Measurements from ENCODE around the gene TEKT1.

DNA sequence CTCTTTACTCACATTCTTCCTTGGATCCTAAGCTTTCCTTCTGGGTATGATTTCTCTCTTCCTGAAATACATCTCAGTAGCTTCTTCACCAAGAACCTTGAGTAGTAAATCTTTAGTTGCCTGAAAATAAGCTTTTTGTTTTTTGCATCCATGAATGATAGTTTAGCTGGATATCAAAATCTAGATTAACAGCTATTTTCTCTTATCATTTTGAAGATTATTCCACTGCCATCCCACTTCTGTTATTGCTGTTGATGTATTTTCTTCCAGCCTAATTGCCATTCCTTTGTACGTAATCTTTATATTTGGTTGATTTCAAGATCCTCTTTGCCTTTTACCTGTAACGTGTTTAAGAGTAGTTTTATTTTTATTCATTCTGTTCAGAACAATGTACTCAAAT is 63.1 kb downstream of the TEKT1 start:
- no peak for TF ChIP-seq ELF1 (tag; IDR thresholded peaks at IDR 0.05)
- TF ChIP-seq BACH1 (tag; IDR thresholded peaks at IDR 0.05) = no peak
- no peak for TF ChIP-seq EP300 (IDR thresholded peaks at IDR 0.05; ENCODE audit: low read length)
- no peak for TF ChIP-seq SIX5 (IDR thresholded peaks at IDR 0.05; ENCODE audit: borderline replicate concordance in 1 of 2, insufficient read depth in 1 of 2, low read depth in 1 of 2, low read length in 2 of 2)
- TF ChIP-seq, protein P1, sequence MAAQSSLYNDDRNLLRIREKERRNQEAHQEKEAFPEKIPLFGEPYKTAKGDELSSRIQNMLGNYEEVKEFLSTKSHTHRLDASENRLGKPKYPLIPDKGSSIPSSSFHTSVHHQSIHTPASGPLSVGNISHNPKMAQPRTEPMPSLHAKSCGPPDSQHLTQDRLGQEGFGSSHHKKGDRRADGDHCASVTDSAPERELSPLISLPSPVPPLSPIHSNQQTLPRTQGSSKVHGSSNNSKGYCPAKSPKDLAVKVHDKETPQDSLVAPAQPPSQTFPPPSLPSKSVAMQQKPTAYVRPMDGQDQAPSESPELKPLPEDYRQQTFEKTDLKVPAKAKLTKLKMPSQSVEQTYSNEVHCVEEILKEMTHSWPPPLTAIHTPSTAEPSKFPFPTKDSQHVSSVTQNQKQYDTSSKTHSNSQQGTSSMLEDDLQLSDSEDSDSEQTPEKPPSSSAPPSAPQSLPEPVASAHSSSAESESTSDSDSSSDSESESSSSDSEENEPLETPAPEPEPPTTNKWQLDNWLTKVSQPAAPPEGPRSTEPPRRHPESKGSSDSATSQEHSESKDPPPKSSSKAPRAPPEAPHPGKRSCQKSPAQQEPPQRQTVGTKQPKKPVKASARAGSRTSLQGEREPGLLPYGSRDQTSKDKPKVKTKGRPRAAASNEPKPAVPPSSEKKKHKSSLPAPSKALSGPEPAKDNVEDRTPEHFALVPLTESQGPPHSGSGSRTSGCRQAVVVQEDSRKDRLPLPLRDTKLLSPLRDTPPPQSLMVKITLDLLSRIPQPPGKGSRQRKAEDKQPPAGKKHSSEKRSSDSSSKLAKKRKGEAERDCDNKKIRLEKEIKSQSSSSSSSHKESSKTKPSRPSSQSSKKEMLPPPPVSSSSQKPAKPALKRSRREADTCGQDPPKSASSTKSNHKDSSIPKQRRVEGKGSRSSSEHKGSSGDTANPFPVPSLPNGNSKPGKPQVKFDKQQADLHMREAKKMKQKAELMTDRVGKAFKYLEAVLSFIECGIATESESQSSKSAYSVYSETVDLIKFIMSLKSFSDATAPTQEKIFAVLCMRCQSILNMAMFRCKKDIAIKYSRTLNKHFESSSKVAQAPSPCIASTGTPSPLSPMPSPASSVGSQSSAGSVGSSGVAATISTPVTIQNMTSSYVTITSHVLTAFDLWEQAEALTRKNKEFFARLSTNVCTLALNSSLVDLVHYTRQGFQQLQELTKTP (IDR thresholded peaks at IDR 0.05; ENCODE audit: low read depth in 1 of 2, partially characterized antibody in 2 of 2) = no peak
- TF ChIP-seq PHB (CRISPR knock-in tag; IDR thresholded peaks at IDR 0.05) = no peak
- TF ChIP-seq, protein P2, sequence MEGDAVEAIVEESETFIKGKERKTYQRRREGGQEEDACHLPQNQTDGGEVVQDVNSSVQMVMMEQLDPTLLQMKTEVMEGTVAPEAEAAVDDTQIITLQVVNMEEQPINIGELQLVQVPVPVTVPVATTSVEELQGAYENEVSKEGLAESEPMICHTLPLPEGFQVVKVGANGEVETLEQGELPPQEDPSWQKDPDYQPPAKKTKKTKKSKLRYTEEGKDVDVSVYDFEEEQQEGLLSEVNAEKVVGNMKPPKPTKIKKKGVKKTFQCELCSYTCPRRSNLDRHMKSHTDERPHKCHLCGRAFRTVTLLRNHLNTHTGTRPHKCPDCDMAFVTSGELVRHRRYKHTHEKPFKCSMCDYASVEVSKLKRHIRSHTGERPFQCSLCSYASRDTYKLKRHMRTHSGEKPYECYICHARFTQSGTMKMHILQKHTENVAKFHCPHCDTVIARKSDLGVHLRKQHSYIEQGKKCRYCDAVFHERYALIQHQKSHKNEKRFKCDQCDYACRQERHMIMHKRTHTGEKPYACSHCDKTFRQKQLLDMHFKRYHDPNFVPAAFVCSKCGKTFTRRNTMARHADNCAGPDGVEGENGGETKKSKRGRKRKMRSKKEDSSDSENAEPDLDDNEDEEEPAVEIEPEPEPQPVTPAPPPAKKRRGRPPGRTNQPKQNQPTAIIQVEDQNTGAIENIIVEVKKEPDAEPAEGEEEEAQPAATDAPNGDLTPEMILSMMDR (IDR thresholded peaks at IDR 0.05 in 2 of 3, conservative IDR thresholded peaks at IDR 0.05 in 1 of 3; ENCODE audit: insufficient read depth in 2 of 3, low read depth in 1 of 3, low read length in 3 of 3) = no peak
- no peak for TF ChIP-seq EZH2 (IDR thresholded peaks at IDR 0.05; ENCODE audit: borderline replicate concordance, low read depth, low read length)
- TF ChIP-seq, protein P3, sequence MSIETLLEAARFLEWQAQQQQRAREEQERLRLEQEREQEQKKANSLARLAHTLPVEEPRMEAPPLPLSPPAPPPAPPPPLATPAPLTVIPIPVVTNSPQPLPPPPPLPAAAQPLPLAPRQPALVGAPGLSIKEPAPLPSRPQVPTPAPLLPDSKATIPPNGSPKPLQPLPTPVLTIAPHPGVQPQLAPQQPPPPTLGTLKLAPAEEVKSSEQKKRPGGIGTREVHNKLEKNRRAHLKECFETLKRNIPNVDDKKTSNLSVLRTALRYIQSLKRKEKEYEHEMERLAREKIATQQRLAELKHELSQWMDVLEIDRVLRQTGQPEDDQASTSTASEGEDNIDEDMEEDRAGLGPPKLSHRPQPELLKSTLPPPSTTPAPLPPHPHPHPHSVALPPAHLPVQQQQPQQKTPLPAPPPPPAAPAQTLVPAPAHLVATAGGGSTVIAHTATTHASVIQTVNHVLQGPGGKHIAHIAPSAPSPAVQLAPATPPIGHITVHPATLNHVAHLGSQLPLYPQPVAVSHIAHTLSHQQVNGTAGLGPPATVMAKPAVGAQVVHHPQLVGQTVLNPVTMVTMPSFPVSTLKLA (conservative IDR thresholded peaks at IDR 0.05) = no peak
- TF ChIP-seq, protein P4, sequence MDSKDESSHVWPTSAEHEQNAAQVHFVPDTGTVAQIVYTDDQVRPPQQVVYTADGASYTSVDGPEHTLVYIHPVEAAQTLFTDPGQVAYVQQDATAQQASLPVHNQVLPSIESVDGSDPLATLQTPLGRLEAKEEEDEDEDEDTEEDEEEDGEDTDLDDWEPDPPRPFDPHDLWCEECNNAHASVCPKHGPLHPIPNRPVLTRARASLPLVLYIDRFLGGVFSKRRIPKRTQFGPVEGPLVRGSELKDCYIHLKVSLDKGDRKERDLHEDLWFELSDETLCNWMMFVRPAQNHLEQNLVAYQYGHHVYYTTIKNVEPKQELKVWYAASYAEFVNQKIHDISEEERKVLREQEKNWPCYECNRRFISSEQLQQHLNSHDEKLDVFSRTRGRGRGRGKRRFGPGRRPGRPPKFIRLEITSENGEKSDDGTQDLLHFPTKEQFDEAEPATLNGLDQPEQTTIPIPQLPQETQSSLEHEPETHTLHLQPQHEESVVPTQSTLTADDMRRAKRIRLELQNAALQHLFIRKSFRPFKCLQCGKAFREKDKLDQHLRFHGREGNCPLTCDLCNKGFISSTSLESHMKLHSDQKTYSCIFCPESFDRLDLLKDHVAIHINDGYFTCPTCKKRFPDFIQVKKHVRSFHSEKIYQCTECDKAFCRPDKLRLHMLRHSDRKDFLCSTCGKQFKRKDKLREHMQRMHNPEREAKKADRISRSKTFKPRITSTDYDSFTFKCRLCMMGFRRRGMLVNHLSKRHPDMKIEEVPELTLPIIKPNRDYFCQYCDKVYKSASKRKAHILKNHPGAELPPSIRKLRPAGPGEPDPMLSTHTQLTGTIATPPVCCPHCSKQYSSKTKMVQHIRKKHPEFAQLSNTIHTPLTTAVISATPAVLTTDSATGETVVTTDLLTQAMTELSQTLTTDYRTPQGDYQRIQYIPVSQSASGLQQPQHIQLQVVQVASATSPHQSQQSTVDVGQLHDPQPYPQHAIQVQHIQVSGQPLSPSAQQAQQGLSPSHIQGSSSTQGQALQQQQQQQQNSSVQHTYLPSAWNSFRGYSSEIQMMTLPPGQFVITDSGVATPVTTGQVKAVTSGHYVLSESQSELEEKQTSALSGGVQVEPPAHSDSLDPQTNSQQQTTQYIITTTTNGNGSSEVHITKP (IDR thresholded peaks at IDR 0.05; ENCODE audit: partially characterized antibody) = no peak
- no peak for TF ChIP-seq RBM39 (optimal IDR thresholded peaks at IDR 0.05; ENCODE audit: low read depth, low read length)
- no peak for TF ChIP-seq FOXJ3 (CRISPR knock-in tag; IDR thresholded peaks at IDR 0.05)
- TF ChIP-seq NR4A1 (CRISPR knock-in tag; IDR thresholded peaks at IDR 0.05) = no peak
- no peak for TF ChIP-seq NR4A1 (tag; IDR thresholded peaks at IDR 0.05)
- TF ChIP-seq ZNF143 (CRISPR knock-in tag; IDR thresholded peaks at IDR 0.05) = no peak
